GM12865 (cell line): ENCODE data around the gene ATP13A5.
A peak's percentile ranks its signal among the peaks of the same experiment; 100 is the strongest.

ENCODE experiments used
- DNase-seq: peaks from one replicate; pipeline ENCODE4 v3.0.0; 2010; ENCODE audit warnings: low read depth
- H3K4me3 ChIP-seq: 2 replicates; pipeline ENCODE4 v1.5.1; 2011; ENCODE audit warnings: mild to moderate bottlenecking, low read depth, low read length, control low read depth
- CTCF ChIP-seq: IDR thresholded peaks from 2 replicates; pipeline ENCODE4 v1.5.1; 2011; ENCODE audit warnings: low read length, control low read depth, low read depth, inconsistent platforms; ENCODE audit not compliant: insufficient read depth; ENCODE audit errors: missing control alignments

ATP13A5 gene

DNA sequence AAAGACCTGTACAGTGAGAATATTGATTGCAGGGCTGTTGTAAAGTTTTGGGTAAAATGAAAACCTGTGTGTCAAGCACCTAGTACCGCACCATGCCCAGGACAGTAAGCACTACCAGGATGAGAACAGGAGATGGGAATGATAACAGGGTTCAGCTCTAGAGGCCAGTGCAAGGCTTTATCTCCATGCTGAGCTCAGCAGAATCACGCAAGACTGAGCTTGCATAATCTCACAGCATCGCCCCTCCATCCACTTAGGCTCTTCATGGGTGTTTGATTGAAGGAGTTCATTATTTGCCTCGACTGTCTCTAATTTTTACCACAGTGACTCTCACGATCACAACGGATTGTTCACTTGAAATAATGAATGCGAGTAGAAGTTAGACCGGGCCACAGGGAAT, 2.9 kb downstream of the ATP13A5 start:
- TF ChIP-seq CTCF = no peak
- H3K4me3 ChIP-seq = no peak overlapping the region
- DNase-seq = no peak

- peak; percentile 12 for DNase-seq
- no peak overlapping the region for H3K4me3 ChIP-seq
- TF ChIP-seq CTCF = no peak
Measured at GRCh38 chr3:193372783-193373182, 5.8 kb downstream of the ATP13A5 start.

GRCh38 chr3:193367868-193368267, 10.7 kb downstream of the ATP13A5 start:
- DNase-seq = no peak
- TF ChIP-seq CTCF = no peak
- no peak overlapping the region for H3K4me3 ChIP-seq

GRCh38 chr3:193357291-193357690, 21.3 kb downstream of the ATP13A5 start:
- no peak overlapping the region for H3K4me3 ChIP-seq
- no peak for DNase-seq
- no peak for TF ChIP-seq CTCF

GRCh38 chr3:193354423-193354822, 24.1 kb downstream of the ATP13A5 start:
- TF ChIP-seq CTCF = no peak
- DNase-seq = no peak

DNA sequence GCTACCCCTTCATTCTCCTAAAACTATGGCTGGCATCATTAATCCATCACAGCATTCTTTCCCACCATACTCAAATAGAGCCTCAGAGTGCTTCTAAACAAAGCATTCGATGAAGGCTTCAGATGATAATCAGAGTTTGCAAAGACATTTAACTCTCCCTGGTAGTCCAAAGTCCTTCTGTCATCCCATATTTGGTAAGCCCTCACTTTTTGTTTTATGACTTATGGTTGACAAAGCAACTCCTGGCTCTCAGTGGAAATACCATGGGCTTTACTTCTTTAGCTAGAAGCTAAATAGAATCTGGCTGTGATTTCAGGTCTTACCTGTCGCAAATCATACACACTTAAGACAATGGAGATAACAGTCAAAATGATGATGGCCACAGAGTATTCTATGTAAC, 27.8 kb downstream of the ATP13A5 start:
- no peak overlapping the region for H3K4me3 ChIP-seq
- DNase-seq = no peak
- no peak for TF ChIP-seq CTCF

More at GRCh38 chr3:193354423-193354822, 24.1 kb downstream of the ATP13A5 start:
- H3K4me3 ChIP-seq = no peak overlapping the region

GRCh38 chr3:193348686-193349085, 29.9 kb downstream of the ATP13A5 start:
- H3K4me3 ChIP-seq = no peak overlapping the region
- no peak for TF ChIP-seq CTCF

More at GRCh38 chr3:193348686-193349085, 29.9 kb downstream of the ATP13A5 start:
- no peak for DNase-seq
